Smooth muscle cell of trachea (primary cell): ENCODE measurements around the gene GP2. TPM values are rescaled to one million over a fixed set of nuclear protein-coding genes. Genes with fewer than 3 reads are reported as not detected.

Source experiments
- total RNA-seq: library from RNA; depleted of rRNA; stranded (reverse); fragments of >200 nt; gene quantifications from 2 replicates; pipeline ENCODE4 v1.2.1, GENCODE V29; 2014

GP2 gene
- not detected in 2 replicates for total RNA-seq

DNA sequence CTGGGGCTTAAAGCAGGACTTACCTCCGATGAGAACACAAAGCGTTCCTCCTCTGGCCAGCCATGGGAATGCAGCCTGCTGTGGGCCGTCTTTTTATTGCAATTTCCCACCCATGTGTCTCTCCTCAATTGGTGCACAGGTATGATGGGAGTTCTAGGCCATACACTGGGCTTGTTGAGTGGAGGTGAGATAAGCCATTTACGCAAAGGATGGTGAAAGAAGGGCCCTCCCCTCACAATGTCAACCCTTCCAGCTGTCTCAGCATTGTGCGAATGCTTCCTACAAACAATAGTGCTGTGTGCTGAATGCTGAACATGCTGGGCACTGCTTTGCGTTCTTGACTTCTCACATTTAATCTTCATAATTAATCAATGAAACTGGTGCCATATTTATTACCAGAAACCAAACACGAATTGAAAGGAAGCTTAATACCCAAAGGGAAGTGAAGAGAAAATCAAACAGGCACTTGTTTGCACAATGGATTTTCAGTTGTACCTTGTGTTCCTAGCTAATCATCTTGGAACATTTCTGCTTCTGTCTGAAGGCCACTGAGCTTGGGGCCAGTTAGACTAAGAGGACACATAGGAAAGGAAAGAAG is at the start of gene GP2:
Gene GP2 (minus strand): TSS at position 70 of the 598 bp plus-strand sequence. CDS start 1,082 bp downstream, outside the sequence.

DNA sequence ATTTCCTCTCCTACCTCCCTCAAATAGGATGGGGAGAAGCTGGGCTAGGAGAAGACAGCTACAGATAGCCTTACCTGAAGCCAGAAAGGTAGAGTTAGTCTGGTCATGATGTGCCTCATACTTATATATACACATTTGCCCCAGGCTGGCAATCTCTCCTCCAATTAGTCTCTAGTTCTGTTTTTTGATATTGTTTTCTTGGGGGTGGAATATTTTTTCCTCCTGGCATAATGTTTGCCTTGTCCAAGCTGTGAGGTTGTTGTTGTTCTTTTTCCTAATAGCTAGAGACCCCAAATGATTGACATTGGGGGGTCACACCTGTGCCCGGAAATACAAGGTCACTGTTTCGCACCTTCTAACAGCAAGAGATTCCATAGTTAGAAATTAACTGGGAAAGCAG is 25.3 kb upstream of the GP2 start, which contains the start of gene UMOD:
Gene UMOD (minus strand): TSS at position 101 of the 400 bp plus-strand sequence. CDS start 1,978 bp downstream, outside the sequence.

Other genes with a start within 250 kb of the GP2 start
- gene UMOD, start 25.2 kb upstream of the GP2 start, total RNA-seq = not detected in 2 replicates
- not detected in 2 replicates for gene PDILT, start 77.2 kb upstream of the GP2 start, total RNA-seq
- 0.17 TPM in 1 of 2 replicates, not detected in the other for gene ACSM5, start 82.0 kb upstream of the GP2 start, total RNA-seq
- not detected in 2 replicates for gene ACSM2A, start 124.0 kb upstream of the GP2 start, total RNA-seq
- gene ACSM2B, start 248.9 kb upstream of the GP2 start, total RNA-seq = not detected in 2 replicates